Measurements from ENCODE around the gene TRIO.

Gene TRIO

DNA sequence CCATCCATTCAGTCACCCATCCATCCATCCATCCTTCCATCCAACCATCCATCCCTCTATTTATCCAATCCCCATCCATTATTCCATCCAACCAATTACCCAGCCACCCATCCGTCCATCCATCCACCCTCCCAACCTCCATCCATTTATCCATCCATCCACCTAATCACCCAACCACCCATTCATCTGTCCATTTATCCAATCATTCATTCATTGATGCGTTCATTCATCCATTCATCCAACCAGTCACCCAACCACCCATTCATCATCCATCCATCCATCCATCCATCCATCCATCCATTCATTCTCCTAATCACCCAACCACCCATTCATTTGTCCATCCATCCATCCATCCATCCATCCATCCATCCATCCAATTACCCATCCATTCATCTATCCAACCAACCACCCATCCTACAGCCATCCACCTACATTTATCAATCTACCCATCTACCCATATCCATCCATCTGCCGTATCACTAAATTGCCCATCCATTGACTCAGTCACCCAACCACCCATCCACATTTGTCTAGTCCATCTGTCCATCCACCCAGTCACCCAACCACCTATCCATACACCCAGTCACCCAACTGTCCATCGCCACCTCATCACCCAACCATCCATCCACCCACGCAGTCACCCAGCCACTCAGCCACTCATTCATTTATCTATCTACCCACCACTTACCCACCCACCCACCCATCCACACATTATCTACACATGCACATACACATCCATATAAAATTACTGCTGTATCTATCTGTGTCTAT is 165.4 kb downstream of the TRIO start:
- in situ Hi-C loops (cut with HindIII; ENCODE audit: low sequenced_read_pairs) = no loop called here

DNA sequence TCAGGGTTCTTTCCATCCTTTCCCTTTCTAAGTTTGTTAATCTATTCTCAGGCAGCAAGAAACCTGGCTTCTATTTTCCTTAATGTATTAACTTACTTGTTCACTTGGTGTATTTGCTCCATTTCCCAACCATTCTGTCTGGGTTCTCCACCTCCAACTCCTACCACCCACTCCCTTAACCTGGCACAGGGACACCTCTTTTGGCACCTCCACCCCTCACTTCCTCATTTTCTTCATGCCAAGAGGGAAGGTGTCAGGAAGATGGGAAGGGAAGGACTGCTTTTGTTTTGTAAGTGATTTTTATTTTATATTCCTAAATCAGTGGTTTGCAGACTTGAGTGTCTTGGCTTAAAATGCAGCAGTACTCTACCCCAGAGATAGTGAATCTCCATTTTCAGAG is 166.1 kb downstream of the TRIO start:
- in situ Hi-C loops (cut with HindIII; ENCODE audit: low sequenced_read_pairs) = no loop called here

DNA sequence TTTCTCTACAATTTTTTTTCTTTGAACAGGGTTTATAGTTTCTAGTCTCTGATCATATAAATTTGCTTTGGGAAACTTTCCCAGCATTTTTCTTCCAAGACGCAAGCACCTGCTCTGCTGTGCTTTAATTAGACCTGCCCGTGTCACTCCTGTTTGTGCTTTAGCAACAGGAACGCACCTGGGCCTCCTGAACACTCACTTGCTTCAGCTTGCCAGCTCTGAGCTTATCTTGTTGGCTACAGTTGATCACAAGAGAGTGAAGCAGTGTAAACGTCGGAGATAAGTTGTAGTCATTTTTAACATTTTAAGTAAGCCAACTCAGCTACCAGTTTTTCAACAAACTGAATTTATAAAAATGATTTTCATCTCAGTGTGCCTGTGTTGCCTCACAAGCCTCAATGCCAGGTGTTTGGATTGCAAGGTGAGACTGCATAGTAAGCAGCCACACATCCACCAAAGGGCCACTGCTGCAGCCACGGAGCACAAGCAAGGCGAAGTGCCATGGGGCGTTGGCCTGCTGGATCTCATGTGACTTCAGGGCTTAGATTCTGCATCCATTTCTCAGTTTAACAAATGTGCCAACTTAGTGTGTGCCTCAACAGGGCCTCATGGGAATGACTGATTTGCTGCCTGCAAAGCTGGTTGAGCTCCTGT is 166.9 kb downstream of the TRIO start:
- in situ Hi-C loops (cut with HindIII; ENCODE audit: low sequenced_read_pairs) = no loop called here

DNA sequence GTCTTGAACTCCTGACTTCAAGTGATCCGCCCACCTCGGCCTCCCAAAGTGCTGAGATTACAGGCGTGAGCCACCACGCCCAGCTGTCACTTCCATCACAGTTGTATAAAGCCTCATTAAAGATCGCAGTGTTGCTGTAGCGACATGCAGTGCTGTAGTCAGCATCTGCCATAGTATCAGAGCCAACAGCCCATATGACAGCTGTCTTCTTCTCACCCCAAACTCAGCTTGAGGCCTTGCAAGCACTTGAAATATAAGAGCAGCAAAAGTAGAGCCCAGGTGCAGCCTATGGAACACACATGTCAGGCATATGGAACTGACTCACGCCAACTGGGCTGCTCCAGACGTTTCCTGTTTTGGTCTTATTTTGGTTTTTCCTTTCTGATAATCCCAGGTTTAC is 167.8 kb downstream of the TRIO start:
- in situ Hi-C loops (cut with HindIII; ENCODE audit: low sequenced_read_pairs) = no loop called here

DNA sequence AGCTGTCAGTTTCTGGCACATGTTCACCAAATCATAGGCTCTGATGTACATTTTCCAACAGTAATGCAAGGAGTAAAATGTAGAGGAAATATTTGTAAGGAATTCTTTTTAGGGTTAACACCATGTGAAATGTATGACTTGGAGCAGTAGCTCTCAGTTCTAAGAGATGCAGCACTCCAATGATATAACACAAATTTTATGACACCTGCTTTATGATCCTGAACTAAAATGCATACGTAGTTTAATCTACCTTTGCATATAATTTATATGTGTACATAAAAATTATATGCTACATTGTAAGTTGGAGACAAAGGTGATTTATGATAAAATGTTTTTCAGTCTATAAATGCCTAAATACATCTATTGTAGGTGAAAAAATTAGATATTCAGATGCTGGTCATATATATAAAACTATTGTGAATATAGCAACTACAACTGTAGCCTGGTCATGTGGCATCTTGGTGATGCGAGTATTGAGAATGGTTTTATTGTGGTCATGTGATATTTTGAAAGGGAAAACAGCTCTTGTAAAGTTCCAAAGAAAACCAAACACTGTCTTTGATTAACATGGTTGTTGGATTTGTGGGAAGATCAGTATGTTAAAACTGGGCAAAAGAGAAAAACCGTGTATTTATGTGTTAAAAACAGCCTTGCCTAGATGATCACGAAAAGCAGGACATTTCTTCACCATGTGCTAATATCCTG is 171.0 kb downstream of the TRIO start:
- in situ Hi-C loops (cut with HindIII; ENCODE audit: low sequenced_read_pairs) = no loop called here

DNA sequence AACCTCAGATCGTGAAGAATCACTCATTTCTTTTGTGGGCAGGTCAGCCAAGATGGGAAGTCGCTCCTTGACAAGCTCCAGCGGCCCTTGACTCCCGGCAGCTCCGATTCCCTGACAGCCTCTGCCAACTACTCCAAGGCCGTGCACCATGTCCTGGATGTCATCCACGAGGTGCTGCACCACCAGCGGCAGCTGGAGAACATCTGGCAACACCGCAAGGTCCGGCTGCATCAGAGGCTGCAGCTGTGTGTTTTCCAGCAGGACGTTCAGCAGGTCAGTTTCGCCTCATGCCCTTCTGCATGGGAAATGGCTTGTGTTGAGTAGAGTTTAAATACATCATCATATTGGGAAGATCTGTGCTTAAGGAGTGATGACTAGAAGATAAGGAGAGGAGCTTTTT is 173.3 kb downstream of the TRIO start:
- in situ Hi-C loops (cut with HindIII; ENCODE audit: low sequenced_read_pairs) = no loop called here

DNA sequence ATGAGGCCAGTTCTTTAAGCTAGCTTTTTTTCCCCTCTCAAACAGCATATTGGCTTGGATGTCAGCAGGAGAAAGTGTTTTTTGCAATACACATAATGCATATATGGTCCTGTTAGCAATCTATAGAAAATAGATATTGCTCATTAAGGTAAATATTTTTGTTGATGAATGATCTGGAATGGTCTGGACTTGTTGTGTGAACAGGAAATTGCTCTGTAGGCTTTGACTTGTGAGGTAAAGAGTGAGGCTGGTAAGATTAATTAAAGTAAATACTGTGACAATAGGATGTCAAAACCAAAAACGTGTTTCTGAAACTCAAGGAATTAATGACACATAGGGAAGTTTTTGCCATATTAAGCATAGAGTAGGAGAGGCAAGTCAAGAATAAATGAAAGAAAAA is 176.0 kb downstream of the TRIO start:
- in situ Hi-C loops (cut with HindIII; ENCODE audit: low sequenced_read_pairs) = no loop called here

DNA sequence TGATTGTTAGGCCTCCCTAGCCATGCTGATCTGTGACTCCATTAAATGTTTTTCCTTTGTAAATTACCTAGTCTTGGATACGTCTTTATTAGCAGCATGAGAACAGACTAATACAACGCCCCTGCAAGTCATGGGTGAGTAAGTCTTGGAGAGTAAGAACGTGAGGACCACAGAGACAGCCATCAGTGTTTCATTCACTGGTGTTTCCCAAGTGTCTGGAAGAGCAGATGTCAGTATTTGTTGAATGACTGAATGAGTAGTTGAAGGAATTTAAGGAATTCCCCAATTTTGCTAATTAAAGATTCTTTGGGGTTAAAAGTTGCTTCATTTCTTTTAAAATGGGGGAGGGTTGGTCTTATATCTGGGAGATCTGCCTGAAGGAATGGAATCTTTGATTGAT is 178.8 kb downstream of the TRIO start:
- in situ Hi-C loops (cut with HindIII; ENCODE audit: low sequenced_read_pairs) = no loop called here

DNA sequence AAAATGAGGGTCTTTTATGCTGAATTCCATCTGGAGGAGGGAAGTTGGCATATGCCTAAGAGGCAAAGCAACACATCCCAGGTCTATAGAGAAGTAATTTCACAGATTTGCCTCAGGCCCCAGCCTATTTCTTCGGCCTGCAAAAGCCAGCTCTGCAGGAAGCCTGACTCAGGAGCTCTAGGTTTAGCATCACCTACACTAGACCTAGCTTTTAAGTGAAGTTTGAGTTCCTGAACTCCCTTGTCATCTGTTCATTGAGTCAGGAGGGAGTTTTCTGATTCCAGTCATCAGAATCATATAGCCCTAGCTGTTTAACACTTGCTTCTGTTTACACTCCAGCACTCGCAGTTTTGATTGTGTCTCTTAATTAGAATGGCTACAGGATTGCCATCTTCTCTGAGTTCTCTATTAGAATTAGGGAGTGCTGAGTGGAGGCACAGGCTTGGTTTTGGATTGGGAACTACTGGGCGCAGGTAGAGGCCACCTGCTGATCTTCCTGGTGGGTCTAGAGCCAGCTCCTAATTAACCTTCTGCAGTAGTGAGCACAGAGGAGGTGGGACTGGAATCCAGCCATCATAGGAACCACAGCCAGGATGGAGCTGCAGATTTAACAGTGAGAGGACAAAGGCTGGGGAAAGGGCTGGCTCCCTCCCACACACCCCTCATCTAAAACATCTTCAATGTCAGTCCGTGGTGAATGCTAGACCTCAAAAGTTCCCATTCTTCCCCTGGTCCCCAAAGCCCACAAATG is 179.5 kb downstream of the TRIO start:
- in situ Hi-C loops (cut with HindIII; ENCODE audit: low sequenced_read_pairs) = no loop called here

DNA sequence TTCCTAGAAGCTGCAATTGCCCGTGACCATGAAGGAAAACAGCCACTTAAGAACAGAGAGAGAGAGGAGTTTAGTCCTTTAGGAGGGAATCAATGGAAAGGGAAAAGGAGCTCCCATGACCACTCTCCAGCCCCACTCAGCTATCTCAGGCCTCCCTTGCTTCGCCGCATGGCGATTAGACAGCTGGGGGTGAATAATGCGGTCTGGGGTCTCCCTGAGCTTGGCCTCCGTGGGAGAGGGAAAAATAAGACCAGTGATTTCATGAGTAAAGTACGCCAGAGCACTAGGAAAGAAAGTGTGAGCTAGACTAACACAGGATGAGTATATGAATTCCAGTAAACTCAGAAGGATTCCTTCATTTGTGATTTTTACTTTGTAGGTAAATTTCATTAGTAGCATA is 180.3 kb downstream of the TRIO start:
- in situ Hi-C loops (cut with HindIII; ENCODE audit: low sequenced_read_pairs) = no loop called here

DNA sequence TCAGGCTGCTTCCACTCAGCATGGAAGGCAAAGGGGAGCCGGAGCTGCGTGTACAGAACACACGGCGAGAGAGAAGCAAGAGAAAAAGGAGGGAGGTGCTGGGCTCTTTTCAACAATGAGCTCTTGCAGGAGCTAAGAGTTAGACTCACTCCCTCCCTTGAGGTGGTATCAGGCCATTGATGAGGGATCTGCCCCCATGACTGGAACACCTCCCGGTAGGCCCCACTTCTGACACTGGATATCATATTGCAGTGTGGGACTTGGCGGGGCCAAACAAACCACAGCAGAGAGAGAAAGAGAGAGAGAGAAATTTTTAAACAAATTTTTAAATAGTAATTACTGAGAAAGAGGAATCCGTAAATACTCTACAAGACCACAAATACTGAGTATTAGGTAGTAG is 182.2 kb downstream of the TRIO start:
- in situ Hi-C loops (cut with HindIII; ENCODE audit: low sequenced_read_pairs) = no loop called here

DNA sequence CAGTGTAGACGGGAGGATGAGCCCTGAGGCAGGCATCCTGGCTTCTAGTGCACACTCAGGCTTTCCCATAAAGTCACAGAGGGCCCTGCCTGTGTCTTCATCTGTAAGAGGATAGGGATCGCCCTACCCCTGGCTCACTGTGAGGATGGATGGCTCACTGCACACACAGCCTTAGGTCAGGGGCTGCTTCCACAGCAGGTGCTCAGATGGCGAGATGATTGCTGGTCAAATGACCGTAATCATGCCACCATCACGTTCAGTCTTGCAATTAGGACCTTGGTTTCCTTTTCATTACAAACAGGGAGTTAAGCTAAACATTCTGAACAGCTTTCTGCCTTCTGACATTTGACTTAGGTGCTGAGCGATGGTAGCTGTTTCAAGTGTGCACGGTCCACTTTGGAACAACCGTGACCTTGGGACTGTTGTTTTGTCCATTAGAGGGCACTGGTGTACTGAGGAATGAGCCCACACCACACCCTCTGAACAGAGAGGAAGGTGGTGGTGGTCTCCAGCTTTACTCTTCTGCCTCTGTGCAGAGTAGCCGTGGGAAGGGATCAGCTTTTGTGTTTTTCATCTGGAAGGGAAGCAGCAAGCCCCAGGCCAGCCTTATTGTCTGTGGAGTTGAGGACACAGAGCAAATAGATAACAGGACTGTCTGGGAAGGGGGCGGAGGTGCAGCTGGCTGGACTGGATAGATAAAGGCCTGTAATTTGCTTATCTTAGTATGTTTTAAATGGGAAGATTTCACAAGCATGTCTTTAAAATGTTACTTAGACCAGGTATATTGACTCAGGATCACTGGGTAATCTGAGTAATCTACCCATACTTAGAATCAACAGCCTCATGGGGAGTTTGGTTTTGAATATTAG is 183.1 kb downstream of the TRIO start:
- in situ Hi-C loops (cut with HindIII; ENCODE audit: low sequenced_read_pairs) = no loop called here

DNA sequence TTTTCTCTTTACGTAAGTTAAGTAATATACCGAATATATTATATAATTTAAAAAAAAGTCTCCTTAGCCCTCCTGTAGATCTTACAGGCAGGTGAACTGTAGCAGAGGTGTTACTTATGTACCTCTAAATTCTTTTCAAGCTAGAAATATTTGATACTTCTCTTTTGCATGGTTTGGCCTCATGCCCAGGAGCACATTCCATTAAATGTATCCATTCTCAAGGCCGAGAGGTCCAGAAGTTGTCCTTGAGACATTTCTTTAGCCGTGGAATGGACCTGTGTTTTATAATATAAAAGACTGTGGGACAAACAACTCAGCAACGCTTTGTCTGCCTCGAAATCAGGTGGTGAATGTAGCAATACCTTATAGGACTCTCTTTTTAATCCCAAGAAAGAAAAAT is 184.5 kb downstream of the TRIO start:
- in situ Hi-C loops (cut with HindIII; ENCODE audit: low sequenced_read_pairs) = no loop called here

DNA sequence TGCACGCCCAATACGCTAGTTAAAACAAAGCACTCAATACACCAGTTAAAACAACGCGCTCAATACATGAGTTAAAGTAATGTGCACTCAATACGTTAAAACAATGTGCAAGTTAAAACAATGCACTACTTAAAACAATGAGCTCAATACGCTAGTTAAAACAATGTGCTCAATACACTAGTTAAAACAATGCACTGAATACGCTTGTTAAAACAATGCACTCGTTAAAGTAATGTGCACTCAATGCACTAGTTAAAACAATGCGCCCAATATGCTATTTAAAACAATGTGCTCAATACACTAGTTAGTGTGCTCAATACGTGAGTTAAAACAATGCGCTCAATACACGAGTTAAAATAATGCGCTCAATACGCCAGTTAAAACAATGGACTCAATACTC is 185.0 kb downstream of the TRIO start:
- in situ Hi-C loops (cut with HindIII; ENCODE audit: low sequenced_read_pairs) = no loop called here

DNA sequence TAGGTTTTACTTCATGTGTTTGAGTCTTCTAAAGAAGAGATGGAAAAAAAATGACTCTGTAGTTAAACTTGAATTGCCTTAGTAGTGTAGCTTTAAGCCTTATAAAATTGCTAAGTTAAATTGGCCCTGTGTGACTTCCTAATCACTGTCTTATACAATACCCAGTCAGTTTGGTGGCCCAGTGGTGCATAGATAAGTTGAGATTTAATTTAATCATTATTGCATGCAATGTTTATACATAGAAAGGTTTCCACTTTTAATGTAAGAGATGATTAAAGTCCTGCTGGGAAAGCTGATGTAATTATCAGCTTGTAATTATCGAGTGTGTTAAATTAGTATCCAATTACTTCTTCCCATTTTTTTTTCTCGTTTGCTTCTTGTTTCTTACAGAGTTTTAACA is 187.1 kb downstream of the TRIO start:
- in situ Hi-C loops (cut with HindIII; ENCODE audit: low sequenced_read_pairs) = no loop called here

DNA sequence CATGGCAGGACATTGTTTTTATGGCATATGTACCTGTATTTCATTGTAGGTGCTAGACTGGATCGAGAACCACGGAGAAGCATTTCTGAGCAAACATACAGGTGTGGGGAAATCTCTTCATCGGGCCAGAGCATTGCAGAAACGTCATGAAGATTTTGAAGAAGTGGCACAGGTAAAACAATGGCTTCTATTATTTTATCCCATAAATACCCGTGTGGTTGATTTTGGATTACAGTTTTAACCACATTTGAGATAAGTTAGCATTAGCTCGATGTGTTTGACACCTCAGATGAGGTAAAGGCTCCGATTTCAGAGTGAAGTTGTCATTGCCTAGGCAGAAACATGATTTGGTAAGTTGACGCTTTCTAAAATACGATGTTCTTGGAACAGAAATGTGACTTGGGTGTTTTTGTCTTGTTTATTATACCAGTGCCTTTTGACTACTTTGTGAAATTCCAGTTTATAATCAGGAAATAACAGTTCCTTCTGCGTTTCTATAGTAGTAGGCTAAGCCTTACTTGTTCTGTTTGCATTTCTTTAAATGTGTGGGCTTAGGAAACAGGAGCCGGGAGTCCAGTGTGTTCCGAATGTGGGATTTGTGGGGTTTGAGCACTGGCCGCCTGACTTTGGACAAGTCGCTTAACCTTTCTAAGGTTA is 187.7 kb downstream of the TRIO start:
- in situ Hi-C loops (cut with HindIII; ENCODE audit: low sequenced_read_pairs) = no loop called here

DNA sequence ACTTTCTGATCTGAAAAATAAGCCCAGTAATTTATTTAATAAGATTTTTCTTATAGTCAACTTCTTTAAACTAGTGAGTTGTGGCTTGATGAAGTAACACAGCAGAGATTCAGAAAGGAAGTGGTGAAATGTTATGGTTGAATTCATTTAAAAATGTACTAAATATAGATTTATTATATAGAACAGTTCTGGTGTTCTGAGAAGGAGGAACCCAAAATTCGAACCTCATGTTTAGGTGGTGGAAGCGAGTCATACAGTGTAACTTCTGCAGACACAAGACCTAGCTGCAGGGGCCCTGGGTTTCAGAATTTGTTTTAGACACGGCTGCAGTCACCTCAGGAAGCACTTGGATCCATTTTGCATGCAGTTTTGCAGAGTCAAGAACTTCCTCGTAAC is 188.2 kb downstream of the TRIO start:
- in situ Hi-C loops (cut with HindIII; ENCODE audit: low sequenced_read_pairs) = no loop called here

DNA sequence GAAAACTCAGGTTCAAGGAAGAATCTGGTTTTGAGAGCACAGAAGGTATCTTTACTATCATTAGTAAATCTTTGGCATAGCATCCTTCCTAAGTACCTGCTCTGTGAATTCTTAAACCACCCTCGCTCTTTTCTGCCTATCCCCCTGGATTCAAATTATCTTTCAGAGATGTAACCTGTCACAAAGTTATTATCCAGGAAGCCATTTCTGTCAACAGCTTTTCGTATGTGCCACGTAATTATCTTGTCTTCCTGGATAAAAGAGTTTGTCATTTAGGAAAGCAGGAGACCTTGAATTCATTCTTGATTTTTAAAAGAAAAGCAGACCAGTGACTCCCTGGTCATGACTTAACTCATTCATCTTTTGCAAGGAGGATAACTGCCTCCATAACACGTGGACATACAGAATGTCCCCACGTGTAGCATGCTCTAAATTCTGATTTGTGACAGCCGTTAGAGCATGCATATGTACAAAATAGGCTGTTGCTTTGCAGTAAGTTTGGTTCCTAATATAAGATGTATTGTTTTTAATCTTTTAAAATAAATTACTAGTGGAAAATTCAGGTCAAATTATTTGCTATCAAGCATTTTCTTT is 189.0 kb downstream of the TRIO start:
- in situ Hi-C loops (cut with HindIII; ENCODE audit: low sequenced_read_pairs) = no loop called here

DNA sequence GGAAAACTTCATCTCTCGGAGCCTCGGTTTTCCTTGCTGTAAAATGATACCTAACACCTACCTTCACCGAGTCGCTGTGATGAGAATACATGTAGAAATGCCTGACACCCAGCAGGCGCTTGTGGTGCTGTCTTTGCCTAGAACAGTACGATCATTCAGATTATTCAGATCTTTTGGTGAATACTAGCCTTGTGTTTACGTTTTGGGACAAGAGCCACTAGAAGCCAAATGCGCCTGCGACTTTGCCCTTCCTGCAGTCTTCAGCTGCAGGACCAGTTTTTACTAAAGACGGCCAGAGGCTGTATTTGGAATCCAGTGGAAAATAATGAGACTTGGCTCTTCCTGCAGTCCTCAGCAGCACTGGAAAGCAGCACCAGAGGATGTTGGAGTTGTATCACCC is 189.6 kb downstream of the TRIO start:
- in situ Hi-C loops (cut with HindIII; ENCODE audit: low sequenced_read_pairs) = no loop called here

DNA sequence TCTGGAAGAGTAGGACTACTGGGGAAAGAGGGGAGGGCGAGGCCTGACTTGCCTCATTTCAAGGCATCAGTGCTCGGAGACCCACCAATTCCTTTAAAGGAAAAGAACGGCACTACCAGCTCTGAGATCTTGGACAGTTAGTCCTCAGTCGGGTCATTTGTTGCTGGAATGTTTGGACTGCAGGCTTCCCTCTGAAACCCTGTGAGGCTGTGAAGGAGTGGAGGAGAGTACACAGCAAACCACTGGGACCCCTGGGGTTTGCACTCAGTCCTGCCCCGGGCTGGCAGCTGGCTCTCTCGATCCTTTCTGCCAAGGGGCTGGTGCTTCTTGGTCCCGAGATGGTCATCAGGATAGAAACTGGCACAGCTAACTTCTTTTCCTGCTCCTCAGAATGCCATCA is 194.5 kb downstream of the TRIO start:
- in situ Hi-C loops (cut with HindIII; ENCODE audit: low sequenced_read_pairs) = loop anchor here (5.0 kb wide), 1 partner anchor 45 kb away; no protein-coding TSS in a partner anchor

Data from endothelial cell of hepatic sinusoid (primary cell).